Left kidney (tissue), 1 donor: ENCODE measurements around the gene AGR2. TPM values are rescaled to one million over a fixed set of nuclear protein-coding genes. Genes with fewer than 3 reads are reported as not detected.

ENCODE experiments used
- polyA plus RNA-seq: library from polyadenylated mRNA; unstranded; fragments of 120-200 nt; gene quantifications from one replicate; pipeline ENCODE4 v1.2.1, GENCODE V29; 2013; ENCODE audit not compliant: insufficient read length

AGR2 gene
- polyA plus RNA-seq, 1 donor: 60.8 TPM

Other genes starting within 250 kb of the AGR2 start
- gene ANKMY2, start 159.2 kb downstream of the AGR2 start, polyA plus RNA-seq: 34.6 TPM
- gene BZW2, start 158.8 kb downstream of the AGR2 start, polyA plus RNA-seq: 84.2 TPM
- gene TSPAN13, start 51.2 kb downstream of the AGR2 start, polyA plus RNA-seq: 24.0 TPM
- 1.3 TPM for gene AGR3, start 77.0 kb upstream of the AGR2 start, polyA plus RNA-seq